Epithelial cell of prostate (primary cell): ENCODE results near the gene NLRP6.
"Not testable (repeated sequence)": the region's sequence is repeated elsewhere in the genome, so short reads cannot be mapped to it uniquely, and the experiment has no call there.

ENCODE experiments used
- DNase-seq: peaks from one replicate; pipeline ENCODE4 v3.0.0-alpha.2; 2011; ENCODE audit warnings: low read depth, low spot score
- H3K27ac ChIP-seq: fragments of 450-650 bp; 2 replicates; pipeline ENCODE4 v1.5.1; 2017; ENCODE audit warnings: mild to moderate bottlenecking

Gene NLRP6

GRCh38 chr11:317668-318404, 39.6 kb downstream of the NLRP6 start:
- not testable (repeated sequence) for DNase-seq, H3K27ac ChIP-seq

DNA sequence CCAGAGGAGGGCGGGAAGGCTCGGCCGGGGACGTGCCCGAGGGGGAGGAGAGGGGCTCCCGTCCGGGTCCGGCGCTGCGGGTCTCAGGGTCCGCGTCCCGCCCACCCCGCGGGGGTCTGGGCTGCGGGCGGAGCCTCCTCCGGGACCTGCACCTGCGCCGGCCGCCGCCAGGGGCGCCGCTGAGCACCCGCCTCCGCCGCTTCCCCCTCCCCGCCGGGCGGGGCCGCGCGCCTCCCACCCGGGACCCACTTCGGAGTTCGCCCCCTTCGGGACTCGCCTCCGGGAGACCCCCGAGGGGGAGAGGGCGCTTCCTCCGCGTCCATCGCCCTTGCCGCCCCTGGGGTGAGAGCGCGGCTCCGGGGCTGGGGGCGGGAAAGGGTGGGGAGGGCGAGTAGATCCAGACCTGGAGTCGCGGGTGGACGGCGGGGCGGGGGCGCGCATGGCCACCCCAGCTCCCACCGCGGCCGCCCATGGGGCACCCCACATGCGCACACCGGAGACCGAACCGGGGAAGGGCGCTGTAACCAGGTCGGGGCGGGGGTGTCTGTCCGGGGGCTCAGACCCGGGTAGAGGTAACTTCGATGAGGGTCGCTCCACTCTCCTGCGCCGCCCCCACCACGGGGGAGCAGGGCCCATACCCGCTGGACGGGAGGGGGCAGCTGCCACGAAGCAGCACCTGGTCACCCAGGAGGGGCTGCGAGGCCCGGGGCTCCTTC, 40.4 kb downstream of the NLRP6 start:
- DNase-seq, H3K27ac ChIP-seq: not testable (repeated sequence)

GRCh38 chr11:319121-319887, 41.1 kb downstream of the NLRP6 start:
- peak overlapping the region; percentile 84 for H3K27ac ChIP-seq
- not testable (repeated sequence) for DNase-seq

DNA sequence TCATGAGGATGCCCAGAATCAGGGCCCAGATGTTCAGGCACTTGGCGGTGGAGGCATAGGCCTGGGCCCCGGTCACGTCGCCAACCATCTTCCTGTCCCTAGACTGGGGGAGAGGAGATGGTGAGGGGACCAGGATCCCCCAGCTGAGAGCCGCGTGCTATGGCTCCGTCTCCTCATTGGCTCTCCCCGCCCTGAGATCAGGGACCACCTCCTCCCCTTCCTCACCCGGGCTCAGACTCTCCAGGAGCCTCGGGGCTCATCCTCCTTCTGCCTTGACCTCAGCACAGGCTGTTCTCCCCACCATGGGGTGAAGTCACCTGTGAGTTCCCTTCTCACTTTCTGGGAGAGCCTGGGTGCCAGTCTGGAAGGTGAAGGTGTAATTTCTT, 41.7 kb downstream of the NLRP6 start:
- peak overlapping the region; percentile 84 for H3K27ac ChIP-seq

DNA sequence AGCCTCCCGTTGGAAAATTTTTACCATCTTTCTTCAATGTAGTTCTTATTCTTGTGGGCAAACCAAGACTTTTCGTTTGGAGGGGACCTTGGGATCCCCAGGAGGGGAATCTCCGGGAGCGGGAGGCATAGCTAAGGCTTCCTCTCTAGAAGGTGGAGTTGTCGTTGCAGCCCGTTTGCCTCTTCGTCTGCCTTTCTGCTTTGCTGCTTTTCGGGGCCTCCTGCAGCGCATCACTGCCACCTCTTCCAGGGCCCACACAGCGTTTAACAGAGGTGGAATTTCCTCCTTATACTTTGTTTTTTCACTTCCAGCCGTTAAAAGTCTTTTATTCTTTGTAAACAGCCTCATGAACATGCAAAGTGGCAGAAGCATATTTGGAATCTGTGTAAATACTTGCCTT, 45.9 kb downstream of the NLRP6 start:
- no peak for DNase-seq
- H3K27ac ChIP-seq, result no peak overlapping the region

More for the DNA sequence above, 41.7 kb downstream of the NLRP6 start:
- DNase-seq, result not testable (repeated sequence)

GRCh38 chr11:324593-325517, 46.6 kb downstream of the NLRP6 start:
- H3K27ac ChIP-seq, DNase-seq: not testable (repeated sequence)

DNA sequence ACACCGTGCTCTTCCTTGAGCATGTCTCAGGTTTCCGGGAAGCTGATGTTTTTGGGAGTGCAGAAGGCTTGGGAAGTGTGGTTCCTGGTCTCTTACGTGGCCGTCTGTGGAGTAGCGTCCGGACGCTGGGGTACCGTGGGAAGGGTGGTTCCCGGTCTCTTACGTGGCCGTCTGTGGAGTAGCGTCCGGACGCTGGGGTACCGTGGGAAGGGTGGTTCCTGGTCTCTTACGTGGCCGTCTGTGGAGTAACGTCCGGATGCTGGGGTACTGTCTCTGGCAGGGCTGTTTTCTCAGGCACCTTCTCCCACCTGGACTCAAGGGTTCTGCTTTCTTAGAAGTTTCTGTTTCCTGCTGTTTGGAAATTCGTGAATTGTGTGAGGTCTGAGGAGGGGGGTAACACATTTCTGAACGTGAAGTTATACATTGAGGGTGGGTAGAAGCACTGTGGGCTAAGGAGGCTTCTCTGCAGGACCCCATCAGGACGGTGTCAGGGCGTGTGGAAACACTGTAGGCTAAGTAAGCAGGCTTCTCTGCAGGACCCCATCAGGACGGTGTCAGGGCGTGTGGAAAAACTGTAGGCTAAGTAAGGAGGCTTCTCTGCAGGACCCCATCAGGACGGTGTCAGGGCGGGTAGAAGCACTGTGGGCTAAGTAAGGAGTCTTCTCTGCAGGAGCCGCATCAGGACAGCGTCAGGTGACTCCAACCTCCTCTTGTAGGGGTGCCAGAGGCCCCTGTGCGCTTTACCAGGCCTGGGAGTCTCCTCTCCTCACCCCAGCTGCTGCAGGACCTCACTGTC, 47.8 kb downstream of the NLRP6 start:
- DNase-seq, result no peak
- H3K27ac ChIP-seq, result no peak overlapping the region

DNA sequence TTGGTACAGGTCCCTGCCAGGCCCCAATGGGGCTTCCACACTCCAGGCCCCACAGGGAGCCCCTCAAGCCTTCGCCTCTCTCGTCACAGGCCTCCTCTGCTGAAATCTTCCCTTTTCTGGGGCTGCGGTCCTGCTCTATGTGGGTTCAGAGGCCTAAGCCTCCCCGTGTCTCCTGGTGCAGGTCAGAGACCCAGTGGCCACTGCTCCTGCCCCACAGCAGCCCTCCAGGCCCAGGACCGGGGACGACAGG, 48.3 kb downstream of the NLRP6 start:
- H3K27ac ChIP-seq, result no peak overlapping the region
- DNase-seq, result no peak

- H3K27ac ChIP-seq, result no peak overlapping the region
- DNase-seq, result no peak
Observed at GRCh38 chr11:326842-327580, 48.8 kb downstream of the NLRP6 start.

DNA sequence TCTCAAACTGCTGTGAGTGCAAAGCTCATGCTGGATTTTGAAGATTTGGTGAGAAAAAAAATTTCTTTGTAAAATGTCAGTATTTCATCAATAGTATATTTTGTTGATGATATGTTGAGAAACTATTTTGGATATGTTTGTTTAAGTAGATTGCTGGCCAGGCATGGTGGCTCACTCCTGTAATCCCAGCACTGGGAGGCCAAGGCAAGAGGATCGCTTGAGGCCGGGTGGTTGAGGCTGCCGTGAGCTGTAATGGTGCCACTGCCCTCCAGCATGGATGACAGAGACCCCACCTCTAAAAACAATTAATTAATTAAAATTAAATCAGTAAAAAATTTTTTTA, 49.3 kb downstream of the NLRP6 start:
- H3K27ac ChIP-seq, result no peak overlapping the region
- DNase-seq, result no peak

GRCh38 chr11:328012-328411, 49.8 kb downstream of the NLRP6 start:
- no peak for DNase-seq
- H3K27ac ChIP-seq, result no peak overlapping the region

DNA sequence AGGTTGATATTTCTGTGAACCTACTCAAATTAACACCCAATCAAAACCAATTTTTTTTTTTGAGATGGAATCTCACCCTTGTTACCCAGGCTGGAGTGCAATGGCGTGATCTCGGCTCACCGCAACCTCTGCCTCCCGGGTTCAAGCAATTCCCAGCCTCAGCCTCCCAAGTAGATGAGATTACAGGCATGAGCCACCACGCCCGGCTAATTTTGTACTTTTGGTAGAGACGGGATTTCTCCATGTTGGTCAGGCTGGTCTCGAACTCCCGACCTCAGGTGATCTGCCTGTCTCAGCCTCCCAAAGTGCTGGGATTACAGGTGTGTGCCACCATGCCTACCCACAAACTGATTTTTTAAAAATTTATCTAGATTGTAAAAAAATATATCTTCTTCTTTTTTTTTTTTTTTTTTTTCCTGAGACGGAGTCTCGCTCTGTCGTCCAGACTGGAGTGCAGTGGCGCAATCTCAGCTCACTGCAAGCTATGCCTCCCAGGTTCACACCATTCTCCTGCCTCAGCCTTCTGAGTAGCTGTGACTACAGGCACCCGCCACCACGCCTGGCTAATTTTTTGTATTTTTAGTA, 50.4 kb downstream of the NLRP6 start:
- not testable (repeated sequence) for DNase-seq, H3K27ac ChIP-seq

DNA sequence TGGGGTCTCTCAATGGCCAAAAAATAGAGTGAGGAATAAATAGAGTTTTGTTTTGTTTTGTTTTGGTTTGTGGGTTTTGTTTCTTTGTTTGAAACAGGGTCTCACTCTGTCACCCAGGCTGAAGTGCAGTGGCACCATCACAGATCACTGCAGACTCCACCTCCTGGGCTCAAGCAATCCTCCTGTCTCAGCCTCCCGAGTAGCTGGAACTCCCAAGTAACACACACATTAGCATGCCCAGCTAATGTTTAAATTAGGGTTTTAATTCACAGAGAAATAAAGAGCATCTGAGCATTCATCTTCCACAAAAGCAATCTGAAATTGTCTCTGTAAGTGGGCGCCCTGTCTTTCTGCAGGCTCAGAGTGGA, 51.7 kb downstream of the NLRP6 start:
- no peak for DNase-seq
- H3K27ac ChIP-seq, result no peak overlapping the region

GRCh38 chr11:330307-330693, 52.1 kb downstream of the NLRP6 start:
- H3K27ac ChIP-seq, result no peak overlapping the region
- no peak for DNase-seq

- no peak for DNase-seq
- no peak overlapping the region for H3K27ac ChIP-seq
Observed at GRCh38 chr11:330694-331357, 52.6 kb downstream of the NLRP6 start.

GRCh38 chr11:331358-332060, 53.3 kb downstream of the NLRP6 start:
- no peak for DNase-seq
- H3K27ac ChIP-seq, result no peak overlapping the region

- no peak for DNase-seq
- H3K27ac ChIP-seq, result no peak overlapping the region
Observed at GRCh38 chr11:332651-333480, 54.7 kb downstream of the NLRP6 start.
